ENCODE results near the gene AHRR. TPM values are rescaled to one million over a fixed set of nuclear protein-coding genes. Genes with fewer than 3 reads are reported as not detected.

The AHRR gene
- total and polyA plus RNA-seq, 10 of the 15 experiments (the other 5 are each of a cell fraction or from before 2014, with no cell fraction given): 0.90 to 35.2 (median 19.2) TPM

GRCh38 chr5:419970-420369, 98.5 kb downstream of the AHRR start (continued):
- no peak for TF ChIP-seq NR2C2 (IDR thresholded peaks at IDR 0.05; ENCODE audit: borderline replicate concordance, control insufficient read depth, insufficient read length, low read depth)
- no peak for TF ChIP-seq NRF1 (conservative IDR thresholded peaks at IDR 0.05; ENCODE audit: low read depth, low read length)
- no peak for TF ChIP-seq KDM1A (IDR thresholded peaks at IDR 0.05; ENCODE audit: borderline replicate concordance)
- TF ChIP-seq EZH2 (IDR thresholded peaks at IDR 0.05; ENCODE audit: borderline replicate concordance, control insufficient read depth, low read depth, low read length): no peak
- TF ChIP-seq SREBF1 (IDR thresholded peaks at IDR 0.05; ENCODE audit: low read length): no peak

DNA sequence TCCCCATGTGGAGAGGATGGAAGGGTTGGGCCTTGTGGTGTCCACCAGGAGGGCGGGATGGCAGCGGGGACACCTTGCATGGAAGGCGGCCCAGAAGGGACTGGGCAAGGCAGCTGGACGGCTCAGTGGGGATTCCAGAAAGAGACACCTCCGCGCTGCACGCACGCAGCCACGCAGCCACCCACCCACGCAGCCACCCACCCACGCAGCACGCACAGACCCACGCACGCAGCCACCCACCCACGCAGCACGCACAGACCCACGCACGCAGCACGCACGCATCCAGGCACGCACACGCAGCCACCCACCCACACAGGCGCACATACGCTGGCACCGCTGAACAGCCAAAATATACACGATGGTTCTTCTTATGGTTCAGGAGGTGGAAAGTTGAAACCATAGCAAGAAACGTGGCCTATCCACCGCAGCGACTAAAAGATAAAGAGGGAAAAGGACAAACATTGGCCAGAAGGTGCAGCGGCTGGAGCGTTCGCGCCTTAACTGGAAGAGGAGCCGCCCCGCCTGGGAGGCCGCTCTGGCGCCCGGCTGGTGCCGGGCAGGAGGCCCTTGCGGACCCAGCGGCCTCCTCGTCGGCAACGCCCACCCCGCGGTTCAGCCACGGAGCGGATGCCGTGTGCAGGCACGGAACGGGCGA, 99.2 kb downstream of the AHRR start:
- ATAC-seq (no peak), FAIRE-seq (no peak)
- POLR2A ChIA-PET: no interaction called here

More for the DNA sequence above, 99.2 kb downstream of the AHRR start:
- Histone ChIP-seq H3K36me3 (ENCODE audit: control insufficient read depth in 2 of 2, insufficient read depth in 2 of 2, low read length in 1 of 2) (peaks cover 0 to 21% of the 10 kb centered on the region in 2 experiments; a peak in 3 of 4 replicates), H4K20me1 (ENCODE audit: control insufficient read depth, insufficient read depth) (no peaks in the 10 kb centered on the region), H3K9ac (ENCODE audit: control insufficient read depth, insufficient read depth, low read length) (no peak overlapping the region), H2AFZ (ENCODE audit: control insufficient read depth, low read depth, low read length) (no peak overlapping the region), H3K27ac (ENCODE audit: control insufficient read depth, insufficient read depth) (no peak overlapping the region), H3K9me3 (replicated peaks; ENCODE audit: control insufficient read depth, insufficient read depth, low read length) (no peaks in the 10 kb centered on the region; the same call in 2 of the 3 replicates), H3K4me2 (ENCODE audit: control insufficient read depth, insufficient read depth) (no peak overlapping the region), H3K79me2 (ENCODE audit: control insufficient read depth, insufficient read depth, low read length) (no peaks in the 10 kb centered on the region; the same call in 1 of the 2 replicates), H3K4me3 (no peak overlapping the region), H3K27me3 (replicated peaks in 1 of 2; ENCODE audit: control insufficient read depth in 2 of 2, insufficient read depth in 2 of 2, low read length in 1 of 2) (no peaks in the 10 kb centered on the region), H3K4me1 (ENCODE audit: control insufficient read depth, insufficient read depth, low read length) (peaks cover 22% of the 10 kb centered on the region)
- ChIA-PET RAD21 (ENCODE audit: unreplicated experiment) (no interaction called here), SMC1A (ENCODE audit: uncharacterized antibody, unreplicated experiment) (no interaction called here), CTCF (interaction anchor here (1.1 to 1.2 kb wide), 2 partner anchors 10 to 25 kb away, joined by 3 read pairs; no protein-coding TSS in a partner anchor)
- 96% methylated on average over 52 of the region's 52 CpGs for WGBS (ENCODE audit: insufficient coverage, insufficient replicate concordance, low lambda C conversion rate, missing lambda C conversion rate)
- in situ Hi-C loops (cut with MboI): no loop called here
- no peak for TF ChIP-seq SMC3 (IDR thresholded peaks at IDR 0.05; ENCODE audit: borderline replicate concordance, low read length)
- no peak for TF ChIP-seq TBL1XR1 (IDR thresholded peaks at IDR 0.05; ENCODE audit: low read depth, low read length)
- TF ChIP-seq NKRF (conservative IDR thresholded peaks at IDR 0.05): no peak
- peak; percentile 73; the same call in 1 of the 2 replicates for TF ChIP-seq TCF3 (IDR thresholded peaks at IDR 0.05; ENCODE audit: borderline replicate concordance, insufficient read depth, low read depth, low read length)
- TF ChIP-seq, protein P1, sequence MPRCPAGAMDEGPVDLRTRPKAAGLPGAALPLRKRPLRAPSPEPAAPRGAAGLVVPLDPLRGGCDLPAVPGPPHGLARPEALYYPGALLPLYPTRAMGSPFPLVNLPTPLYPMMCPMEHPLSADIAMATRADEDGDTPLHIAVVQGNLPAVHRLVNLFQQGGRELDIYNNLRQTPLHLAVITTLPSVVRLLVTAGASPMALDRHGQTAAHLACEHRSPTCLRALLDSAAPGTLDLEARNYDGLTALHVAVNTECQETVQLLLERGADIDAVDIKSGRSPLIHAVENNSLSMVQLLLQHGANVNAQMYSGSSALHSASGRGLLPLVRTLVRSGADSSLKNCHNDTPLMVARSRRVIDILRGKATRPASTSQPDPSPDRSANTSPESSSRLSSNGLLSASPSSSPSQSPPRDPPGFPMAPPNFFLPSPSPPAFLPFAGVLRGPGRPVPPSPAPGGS (IDR thresholded peaks at IDR 0.05; ENCODE audit: borderline replicate concordance, insufficient read depth, low read depth, low read length, poor library complexity, severe bottlenecking): peak; percentile 87
- intact Hi-C loops (cut with micrococcal nuclease; ENCODE audit: unreplicated experiment): no loop called here
- no TSS peak for BruUV-seq (replicated peaks)
- DNase-seq (ENCODE audit: low read depth, low spot score): no peak

All from GM12878 (cell line).